ENCODE results near the gene DENND4B.

Gene DENND4B

DNA sequence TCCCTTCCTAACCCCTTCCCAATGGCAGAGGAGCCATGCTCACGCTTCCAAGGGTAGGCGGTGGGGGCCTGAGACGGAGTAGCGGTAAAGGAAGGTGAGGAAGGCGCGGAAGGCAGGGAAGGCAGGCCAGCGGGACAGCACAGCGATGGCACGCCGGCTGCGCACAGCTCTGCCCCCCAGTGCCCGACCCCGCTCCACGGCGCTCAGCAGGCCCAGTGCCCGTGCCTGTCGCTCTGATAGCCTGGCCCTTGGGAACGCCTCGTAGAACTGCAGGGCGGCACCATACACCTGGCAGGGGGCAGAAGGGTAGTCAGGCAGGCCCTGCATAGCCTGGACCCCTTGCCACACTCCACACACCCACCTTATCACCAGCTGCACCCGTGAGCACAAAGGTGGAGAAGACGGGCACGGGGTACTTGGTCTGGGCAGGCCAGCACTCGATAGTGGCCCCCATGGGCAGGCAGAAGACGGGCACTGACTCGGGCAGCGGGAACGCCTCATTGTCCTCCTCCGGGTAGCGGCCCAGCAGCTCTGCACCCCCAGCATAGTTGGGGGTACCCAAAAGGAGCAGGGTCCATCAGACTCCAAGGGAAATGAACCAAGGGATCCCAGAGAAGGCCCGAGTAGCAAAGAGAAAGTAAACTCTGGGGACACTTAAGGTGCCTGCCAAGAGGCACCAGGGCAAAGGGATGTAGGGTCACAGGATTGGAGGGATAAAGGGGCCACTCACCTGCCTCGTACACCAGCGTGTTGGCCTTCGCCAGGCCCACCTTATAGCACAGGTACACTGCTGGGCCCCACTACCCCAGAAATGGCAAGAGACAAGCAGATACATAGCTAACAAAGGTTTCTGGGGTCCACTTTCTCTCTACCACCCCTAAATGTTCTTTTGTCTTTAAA lies 4.4 kb downstream of the DENND4B start:
- Histone ChIP-seq H3K4me3 (ENCODE audit: low read depth, low read length) (no peak overlapping the region), H3K27ac (no peak overlapping the region), H3K27me3 (ENCODE audit: insufficient read depth, low read depth, severe bottlenecking) (no peaks in the 10 kb centered on the region), H3K36me3 (peaks cover 80% of the 10 kb centered on the region), H3K9me3 (ENCODE audit: severe bottlenecking) (no peaks in the 10 kb centered on the region)
- TF ChIP-seq, protein P1, sequence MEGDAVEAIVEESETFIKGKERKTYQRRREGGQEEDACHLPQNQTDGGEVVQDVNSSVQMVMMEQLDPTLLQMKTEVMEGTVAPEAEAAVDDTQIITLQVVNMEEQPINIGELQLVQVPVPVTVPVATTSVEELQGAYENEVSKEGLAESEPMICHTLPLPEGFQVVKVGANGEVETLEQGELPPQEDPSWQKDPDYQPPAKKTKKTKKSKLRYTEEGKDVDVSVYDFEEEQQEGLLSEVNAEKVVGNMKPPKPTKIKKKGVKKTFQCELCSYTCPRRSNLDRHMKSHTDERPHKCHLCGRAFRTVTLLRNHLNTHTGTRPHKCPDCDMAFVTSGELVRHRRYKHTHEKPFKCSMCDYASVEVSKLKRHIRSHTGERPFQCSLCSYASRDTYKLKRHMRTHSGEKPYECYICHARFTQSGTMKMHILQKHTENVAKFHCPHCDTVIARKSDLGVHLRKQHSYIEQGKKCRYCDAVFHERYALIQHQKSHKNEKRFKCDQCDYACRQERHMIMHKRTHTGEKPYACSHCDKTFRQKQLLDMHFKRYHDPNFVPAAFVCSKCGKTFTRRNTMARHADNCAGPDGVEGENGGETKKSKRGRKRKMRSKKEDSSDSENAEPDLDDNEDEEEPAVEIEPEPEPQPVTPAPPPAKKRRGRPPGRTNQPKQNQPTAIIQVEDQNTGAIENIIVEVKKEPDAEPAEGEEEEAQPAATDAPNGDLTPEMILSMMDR (IDR thresholded peaks at IDR 0.05; ENCODE audit: low read depth, low read length): no peak
- no peak for DNase-seq

DNA sequence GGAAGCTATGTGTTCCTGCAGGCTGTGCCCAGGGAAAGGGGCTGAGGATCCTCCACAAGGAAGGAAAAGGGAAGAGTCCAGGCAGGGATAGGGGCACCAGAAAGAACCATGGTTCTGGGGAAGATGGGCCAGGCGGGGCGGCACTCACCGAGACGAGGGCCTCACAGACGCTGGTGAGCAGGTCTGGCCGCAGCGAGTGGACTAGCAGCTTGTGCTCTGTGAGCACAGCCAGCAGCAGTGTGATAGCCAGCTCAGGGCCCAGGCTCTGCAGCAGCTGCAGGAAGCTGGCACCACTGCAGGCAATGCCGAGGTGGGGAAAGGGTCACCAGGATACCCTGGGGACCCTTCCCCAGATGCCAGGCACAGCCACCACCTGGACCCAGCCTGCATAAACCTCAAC lies 5.8 kb downstream of the DENND4B start:
- DNase-seq: no peak
- TF ChIP-seq, protein P1 (IDR thresholded peaks at IDR 0.05; ENCODE audit: low read depth, low read length): no peak
- peaks cover 92% of the 10 kb centered on the region for H3K36me3 ChIP-seq

DNA sequence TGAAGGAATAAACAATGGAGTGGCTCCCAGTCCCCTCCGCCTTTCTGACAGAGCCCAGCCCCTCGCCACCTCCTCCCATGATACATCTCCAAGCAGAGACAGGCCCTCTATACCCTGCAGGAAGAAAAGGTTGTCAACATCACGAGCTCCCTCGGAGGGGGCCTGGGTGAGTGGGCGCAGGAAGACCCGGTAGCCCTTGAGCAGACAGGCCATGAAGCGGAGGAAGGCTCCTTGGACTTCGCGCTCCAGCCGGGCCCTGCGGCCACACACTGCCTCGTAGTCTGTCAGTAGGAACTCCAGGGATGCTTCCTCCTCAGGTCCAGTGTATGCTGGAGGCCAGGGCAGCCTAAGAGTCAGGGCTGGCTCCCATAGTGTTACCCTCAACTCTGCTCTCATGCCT lies 7.0 kb downstream of the DENND4B start:
- no peaks in the 10 kb centered on the region for H3K27me3 ChIP-seq (ENCODE audit: insufficient read depth, low read depth, severe bottlenecking)
- DNase-seq: no peak
- H3K9me3 ChIP-seq (ENCODE audit: severe bottlenecking): no peaks in the 10 kb centered on the region
- H3K4me3 ChIP-seq (ENCODE audit: low read depth, low read length): no peak overlapping the region
- TF ChIP-seq, protein P1 (IDR thresholded peaks at IDR 0.05; ENCODE audit: low read depth, low read length): no peak
- H3K27ac ChIP-seq: no peak overlapping the region
- H3K36me3 ChIP-seq: peaks cover 99% of the 10 kb centered on the region

More for the DNA sequence above, 5.8 kb downstream of the DENND4B start:
- Histone ChIP-seq H3K27ac (no peak overlapping the region), H3K4me3 (ENCODE audit: low read depth, low read length) (no peak overlapping the region), H3K27me3 (ENCODE audit: insufficient read depth, low read depth, severe bottlenecking) (no peaks in the 10 kb centered on the region), H3K9me3 (ENCODE audit: severe bottlenecking) (no peaks in the 10 kb centered on the region)

DNA sequence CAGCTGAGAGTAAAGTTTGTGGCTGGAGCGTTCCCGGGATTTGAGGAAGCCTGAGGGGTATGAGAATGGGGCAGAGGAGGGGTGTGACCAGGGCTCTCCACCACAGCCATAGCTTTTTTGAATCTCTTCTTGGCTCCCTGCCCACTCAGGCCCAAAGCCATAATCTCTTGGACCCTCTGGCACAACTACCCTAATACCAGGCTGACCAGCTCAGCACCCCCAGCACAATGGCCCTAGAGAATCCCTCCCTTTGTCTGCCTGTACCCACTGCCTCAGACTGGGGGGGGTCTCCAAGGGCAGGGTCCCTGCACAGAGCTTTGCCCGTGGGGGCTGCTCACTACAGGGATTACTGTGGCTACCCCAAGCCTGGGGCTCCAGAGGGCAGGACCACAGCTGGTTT lies 7.5 kb downstream of the DENND4B start:
- Histone ChIP-seq H3K36me3 (peaks cover 99% of the 10 kb centered on the region), H3K4me3 (ENCODE audit: low read depth, low read length) (no peak overlapping the region), H3K27ac (no peak overlapping the region), H3K27me3 (ENCODE audit: insufficient read depth, low read depth, severe bottlenecking) (no peaks in the 10 kb centered on the region), H3K9me3 (ENCODE audit: severe bottlenecking) (no peaks in the 10 kb centered on the region)
- DNase-seq: no peak
- TF ChIP-seq, protein P1 (IDR thresholded peaks at IDR 0.05; ENCODE audit: low read depth, low read length): no peak

DNA sequence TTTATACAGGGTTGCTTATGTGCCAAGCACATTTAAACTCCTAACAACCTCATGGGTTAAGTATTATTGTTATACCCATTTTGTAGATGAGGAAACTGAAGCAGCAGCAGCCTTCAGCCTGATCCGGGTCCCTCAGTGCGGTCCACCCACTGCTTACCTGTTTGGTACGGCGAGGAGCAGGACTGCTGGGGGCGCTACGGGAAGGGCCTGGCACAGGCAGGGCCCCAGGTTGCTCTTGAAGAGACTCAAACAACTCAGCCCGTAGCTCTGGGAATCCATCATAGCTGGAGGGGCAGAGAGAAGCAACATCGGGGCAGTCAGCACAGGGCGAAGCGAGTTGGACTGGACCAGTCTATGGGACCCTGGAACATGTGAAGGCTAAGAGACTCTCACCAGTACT lies 9.2 kb downstream of the DENND4B start:
- no peak overlapping the region for H3K4me3 ChIP-seq (ENCODE audit: low read depth, low read length)
- no peaks in the 10 kb centered on the region for H3K9me3 ChIP-seq (ENCODE audit: severe bottlenecking)
- TF ChIP-seq, protein P1 (IDR thresholded peaks at IDR 0.05; ENCODE audit: low read depth, low read length): no peak
- no peaks in the 10 kb centered on the region for H3K27me3 ChIP-seq (ENCODE audit: insufficient read depth, low read depth, severe bottlenecking)
- H3K27ac ChIP-seq: no peak overlapping the region
- H3K36me3 ChIP-seq: peaks cover 99% of the 10 kb centered on the region
- no peak for DNase-seq
